MCF 10A (cell line): ENCODE data around the gene ZNF76. TPM values are rescaled to one million over a fixed set of nuclear protein-coding genes. Genes with fewer than 3 reads are reported as not detected.

ENCODE experiments used
- BruUV-seq: library from RNA; stranded (reverse); fragments of 400-500 nt; replicated peaks from 2 replicates; lab custom pipeline; 2021; lab: Mats Ljungman, UMichigan
- CTCF ChIA-PET: fragments of 300-600 bp; sonication (Branson Sonifier 250); formaldehyde crosslinking; extraction: SDS; loops from one replicate; lab custom pipeline; 2021; ENCODE audit warnings: antibody characterized with exemption, inconsistent platforms; lab: Yijun Ruan, JAX
- POLR2A ChIA-PET: fragments of 300-600, 350-650 bp; sonication (Branson Sonifier 250); formaldehyde crosslinking; extraction: SDS; loops from one replicate; lab custom pipeline; 2020; ENCODE audit warnings: antibody characterized with exemption, inconsistent platforms; lab: Yijun Ruan, JAX
- DNase-seq: peaks from one replicate; pipeline ENCODE4 v3.0.0-alpha.2; 2018; ENCODE audit not compliant: unreplicated experiment
- H3K27ac Mint-ChIP-seq: one replicate; pipeline ENCODE4 v1.8.0; 2022; ENCODE audit warnings: mild to moderate bottlenecking, low read depth, mixed read lengths; ENCODE audit not compliant: unreplicated experiment
- H3K27me3 Mint-ChIP-seq: one replicate; pipeline ENCODE4 v1.8.0; 2022; ENCODE audit warnings: mixed read lengths; ENCODE audit not compliant: insufficient read depth, unreplicated experiment
- H3K36me3 Mint-ChIP-seq: one replicate; pipeline ENCODE4 v1.8.0; 2022; ENCODE audit warnings: mild to moderate bottlenecking, moderate library complexity, mixed read lengths; ENCODE audit not compliant: insufficient read depth, unreplicated experiment
- H3K4me1 Mint-ChIP-seq: one replicate; pipeline ENCODE4 v1.8.0; 2022; ENCODE audit warnings: mixed read lengths; ENCODE audit not compliant: insufficient read depth, unreplicated experiment
- H3K4me3 Mint-ChIP-seq: one replicate; pipeline ENCODE4 v1.8.0; 2022; ENCODE audit warnings: mild to moderate bottlenecking, moderate library complexity, mixed read lengths; ENCODE audit not compliant: unreplicated experiment
- H3K9me3 Mint-ChIP-seq: one replicate; pipeline ENCODE4 v1.8.0; 2022; ENCODE audit warnings: mixed read lengths; ENCODE audit not compliant: unreplicated experiment
- intact Hi-C: fragments of 100-400 bp; cut with micrococcal nuclease; formaldehyde crosslinking; loops from 2 replicates; pipeline ENCODE4 v1.14.1; 2022
- total RNA-seq: library from RNA; stranded (reverse); gene quantifications from 2 replicates; pipeline ENCODE4 v1.2.3, GENCODE V29; 2022
- TF ChIP-seq, protein P1 (sequence below): fragments of 200-600 bp; IDR thresholded peaks from one replicate; pipeline ENCODE4 v1.8.0; 2022; ENCODE audit warnings: antibody characterized with exemption, mild to moderate bottlenecking; ENCODE audit not compliant: unreplicated experiment

Gene ZNF76
- total RNA-seq, 1 experiment from 2014 or later: 28.0 TPM

DNA sequence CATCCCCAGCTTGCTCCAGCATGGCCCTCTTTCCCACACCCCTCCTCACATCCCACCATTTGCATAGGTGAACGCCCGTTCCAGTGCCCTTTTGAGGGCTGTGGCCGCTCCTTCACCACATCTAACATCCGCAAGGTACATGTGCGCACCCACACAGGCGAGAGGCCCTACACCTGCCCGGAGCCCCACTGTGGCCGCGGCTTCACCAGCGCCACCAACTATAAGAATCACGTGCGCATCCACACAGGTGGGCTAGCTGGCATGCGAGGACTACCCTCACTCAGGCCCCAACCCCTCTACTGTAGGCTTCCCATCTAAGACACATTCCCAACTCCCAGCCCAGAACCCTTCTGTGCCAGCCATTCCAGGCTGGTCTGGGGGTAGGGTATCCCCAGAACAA lies 32.0 kb downstream of the ZNF76 start:
- no peak for DNase-seq
- Mint-ChIP-seq H3K27me3 (no peaks in the 10 kb centered on the region), H3K4me3 (no peak overlapping the region), H3K36me3 (peaks cover 23% of the 10 kb centered on the region), H3K27ac (no peak overlapping the region), H3K9me3 (no peaks in the 10 kb centered on the region), H3K4me1 (no peaks in the 10 kb centered on the region)
- POLR2A ChIA-PET: no interaction called here
- CTCF ChIA-PET: interaction anchor here (3.1 kb wide), 1 partner anchor 157 kb away, joined by 17 read pairs; no protein-coding TSS in a partner anchor
- TF ChIP-seq, protein P1, sequence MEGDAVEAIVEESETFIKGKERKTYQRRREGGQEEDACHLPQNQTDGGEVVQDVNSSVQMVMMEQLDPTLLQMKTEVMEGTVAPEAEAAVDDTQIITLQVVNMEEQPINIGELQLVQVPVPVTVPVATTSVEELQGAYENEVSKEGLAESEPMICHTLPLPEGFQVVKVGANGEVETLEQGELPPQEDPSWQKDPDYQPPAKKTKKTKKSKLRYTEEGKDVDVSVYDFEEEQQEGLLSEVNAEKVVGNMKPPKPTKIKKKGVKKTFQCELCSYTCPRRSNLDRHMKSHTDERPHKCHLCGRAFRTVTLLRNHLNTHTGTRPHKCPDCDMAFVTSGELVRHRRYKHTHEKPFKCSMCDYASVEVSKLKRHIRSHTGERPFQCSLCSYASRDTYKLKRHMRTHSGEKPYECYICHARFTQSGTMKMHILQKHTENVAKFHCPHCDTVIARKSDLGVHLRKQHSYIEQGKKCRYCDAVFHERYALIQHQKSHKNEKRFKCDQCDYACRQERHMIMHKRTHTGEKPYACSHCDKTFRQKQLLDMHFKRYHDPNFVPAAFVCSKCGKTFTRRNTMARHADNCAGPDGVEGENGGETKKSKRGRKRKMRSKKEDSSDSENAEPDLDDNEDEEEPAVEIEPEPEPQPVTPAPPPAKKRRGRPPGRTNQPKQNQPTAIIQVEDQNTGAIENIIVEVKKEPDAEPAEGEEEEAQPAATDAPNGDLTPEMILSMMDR: no peak
- intact Hi-C loops: loop anchor here (10.0 kb wide), 1 partner anchor 293 kb away; no protein-coding TSS in a partner anchor
- no TSS peak for BruUV-seq

DNA sequence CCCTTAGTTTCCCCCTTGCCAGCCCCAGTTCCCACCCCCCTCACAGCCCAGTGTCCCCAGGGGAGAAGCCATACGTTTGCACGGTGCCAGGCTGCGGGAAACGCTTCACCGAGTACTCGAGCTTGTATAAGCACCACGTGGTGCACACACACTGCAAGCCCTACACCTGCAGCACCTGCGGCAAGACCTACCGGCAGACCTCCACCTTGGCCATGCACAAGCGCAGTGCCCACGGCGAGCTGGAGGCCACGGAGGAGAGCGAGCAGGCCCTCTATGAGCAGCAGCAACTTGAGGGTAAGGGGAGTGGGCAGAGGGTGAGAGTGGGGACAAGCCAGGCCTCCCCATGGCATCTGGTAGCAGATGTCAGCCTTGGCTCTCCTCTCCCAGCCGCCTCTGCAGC lies 33.0 kb downstream of the ZNF76 start:
- no peaks in the 10 kb centered on the region for H3K27me3 Mint-ChIP-seq
- H3K27ac Mint-ChIP-seq: no peak overlapping the region
- H3K4me3 Mint-ChIP-seq: no peak overlapping the region
- TF ChIP-seq, protein P1: no peak
- H3K4me1 Mint-ChIP-seq: no peaks in the 10 kb centered on the region
- intact Hi-C loops: loop anchor here (10.0 kb wide), 1 partner anchor 292 kb away; no protein-coding TSS in a partner anchor
- BruUV-seq: no TSS peak
- ChIA-PET POLR2A (interaction anchor here (1.0 kb wide), 1 partner anchor 15 kb away, joined by 4 read pairs; no protein-coding TSS in a partner anchor), CTCF (interaction anchor here (0.7 to 3.1 kb wide), 6 partner anchors 13 to 159 kb away, joined by 4 to 17 read pairs (median 10); partner anchors contain the start of gene PPARD)
- DNase-seq: no peak
- H3K9me3 Mint-ChIP-seq: no peaks in the 10 kb centered on the region
- H3K36me3 Mint-ChIP-seq: peaks cover 17% of the 10 kb centered on the region

DNA sequence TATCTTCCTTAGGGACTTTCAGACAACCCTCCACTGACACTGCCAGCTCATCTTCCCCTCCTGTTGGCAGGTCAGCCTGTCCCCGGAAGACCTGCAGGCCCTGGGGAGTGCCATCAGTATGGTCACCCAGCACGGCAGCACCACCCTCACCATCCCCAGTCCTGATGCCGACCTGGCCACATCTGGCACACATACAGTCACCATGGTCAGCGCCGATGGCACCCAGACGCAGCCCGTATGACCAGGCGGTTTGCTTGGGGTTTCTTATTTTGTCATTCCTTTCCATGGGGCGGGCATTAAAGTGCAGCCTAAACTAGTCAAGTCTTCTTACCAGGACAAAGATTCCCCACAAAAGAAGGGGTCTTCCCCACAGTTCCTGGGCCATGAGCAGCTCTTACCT lies 34.1 kb downstream of the ZNF76 start:
- H3K36me3 Mint-ChIP-seq: peaks cover 12% of the 10 kb centered on the region
- no TSS peak for BruUV-seq
- H3K4me3 Mint-ChIP-seq: no peak overlapping the region
- POLR2A ChIA-PET: interaction anchor here (0.9 to 1.1 kb wide), 4 partner anchors 10 to 156 kb away, joined by 3 to 5 read pairs (median 4); partner anchors contain the start of gene ZNF76
- no peak for DNase-seq
- no peaks in the 10 kb centered on the region for H3K9me3 Mint-ChIP-seq
- no peaks in the 10 kb centered on the region for H3K27me3 Mint-ChIP-seq
- intact Hi-C loops: loop anchor here (10.0 kb wide), 1 partner anchor 291 kb away; no protein-coding TSS in a partner anchor
- CTCF ChIA-PET: interaction anchor here (0.6 to 3.1 kb wide), 17 partner anchors 8 to 172 kb away, joined by 3 to 17 read pairs (median 4); partner anchors contain the start of gene PPARD
- H3K27ac Mint-ChIP-seq: no peak overlapping the region
- H3K4me1 Mint-ChIP-seq: no peaks in the 10 kb centered on the region
- TF ChIP-seq, protein P1: no peak

DNA sequence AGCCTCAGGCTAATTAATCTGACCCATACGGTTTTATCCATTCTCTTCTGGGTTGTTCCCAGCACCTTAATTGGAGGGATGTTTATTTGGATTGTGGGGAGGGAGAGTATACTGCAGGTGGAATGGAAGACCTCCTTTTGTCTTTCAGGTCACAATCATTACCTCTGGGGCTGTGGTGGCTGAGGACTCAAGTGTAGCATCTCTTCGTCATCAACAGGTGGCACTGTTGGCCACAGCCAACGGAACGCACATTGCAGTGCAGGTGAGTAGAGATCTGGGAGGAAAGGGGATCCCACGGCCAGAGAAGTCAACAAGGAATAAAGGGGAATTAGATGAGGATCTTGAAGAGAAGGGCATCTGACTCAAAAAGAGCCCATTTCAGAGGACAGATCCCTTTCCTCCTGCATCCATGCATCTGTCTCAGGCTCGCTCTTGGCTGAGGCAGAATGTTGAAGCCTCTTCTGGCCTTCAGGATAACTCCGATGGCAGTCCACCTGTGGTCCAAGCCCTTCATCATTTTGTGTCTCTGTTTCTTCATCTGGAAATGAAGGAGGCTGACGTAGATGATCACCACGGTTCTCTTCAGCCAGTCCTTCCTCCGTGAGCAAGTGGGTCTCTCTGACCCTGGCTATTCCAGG lies 34.9 kb downstream of the ZNF76 start:
- no peaks in the 10 kb centered on the region for H3K27me3 Mint-ChIP-seq
- ChIA-PET POLR2A (interaction anchor here (0.9 to 1.0 kb wide), 2 partner anchors 9 to 155 kb away, joined by 3 to 5 read pairs; no protein-coding TSS in a partner anchor), CTCF (interaction anchor here (0.6 to 3.1 kb wide), 13 partner anchors 9 to 172 kb away, joined by 3 to 17 read pairs (median 5); partner anchors contain the start of gene PPARD)
- H3K9me3 Mint-ChIP-seq: no peaks in the 10 kb centered on the region
- H3K4me1 Mint-ChIP-seq: peaks cover 3% of the 10 kb centered on the region
- TF ChIP-seq, protein P1: peak; percentile 80
- BruUV-seq: no TSS peak
- intact Hi-C loops: loop anchor here (10.0 kb wide), 1 partner anchor 290 kb away; no protein-coding TSS in a partner anchor
- H3K4me3 Mint-ChIP-seq: no peak overlapping the region
- peak; percentile 57 for DNase-seq
- H3K27ac Mint-ChIP-seq: no peak overlapping the region
- peaks cover 5% of the 10 kb centered on the region for H3K36me3 Mint-ChIP-seq
